ENCODE measurements around the gene SYT3.

SYT3 gene

GRCh38 chr19:50667759-50668231, 28.1 kb upstream of the SYT3 start:
- Histone ChIP-seq H3K4me1 (no peaks in the 10 kb centered on the region), H3K27me3 (ENCODE audit: low read depth) (peaks cover 42% of the 10 kb centered on the region), H3K4me3 (no peak overlapping the region), H3K9me3 (no peaks in the 10 kb centered on the region), H3K36me3 (replicated peaks) (no peaks in the 10 kb centered on the region)
- no peak for DNase-seq (ENCODE audit: low spot score in 2 of 2)
- in situ Hi-C loops (cut with MboI; ENCODE audit: low sequenced_read_pairs) = no loop called here

GRCh38 chr19:50667177-50667758, 27.6 kb upstream of the SYT3 start:
- peaks cover 39% of the 10 kb centered on the region for H3K27me3 ChIP-seq (ENCODE audit: low read depth)
- H3K9me3 ChIP-seq = no peaks in the 10 kb centered on the region
- in situ Hi-C loops (cut with MboI; ENCODE audit: low sequenced_read_pairs) = no loop called here
- no peaks in the 10 kb centered on the region for H3K36me3 ChIP-seq (replicated peaks)
- no peaks in the 10 kb centered on the region for H3K4me1 ChIP-seq
- DNase-seq (ENCODE audit: low spot score in 2 of 2) = no peak
- H3K4me3 ChIP-seq = no peak overlapping the region

- H3K4me3 ChIP-seq = no peak overlapping the region
- peaks cover 33% of the 10 kb centered on the region for H3K27me3 ChIP-seq (ENCODE audit: low read depth)
- H3K4me1 ChIP-seq = no peaks in the 10 kb centered on the region
- in situ Hi-C loops (cut with MboI; ENCODE audit: low sequenced_read_pairs) = no loop called here
- no peaks in the 10 kb centered on the region for H3K36me3 ChIP-seq (replicated peaks)
- no peak for DNase-seq (ENCODE audit: low spot score in 2 of 2)
- H3K9me3 ChIP-seq = no peaks in the 10 kb centered on the region
These were observed 26.9 kb upstream of the SYT3 start for GRCh38 chr19:50666346-50667176.

GRCh38 chr19:50664204-50664603, 24.5 kb upstream of the SYT3 start:
- no peaks in the 10 kb centered on the region for H3K36me3 ChIP-seq (replicated peaks)
- no peaks in the 10 kb centered on the region for H3K4me1 ChIP-seq
- in situ Hi-C loops (cut with MboI; ENCODE audit: low sequenced_read_pairs) = no loop called here
- peaks cover 20% of the 10 kb centered on the region for H3K27me3 ChIP-seq (ENCODE audit: low read depth)
- no peak for DNase-seq (ENCODE audit: low spot score in 2 of 2)
- no peaks in the 10 kb centered on the region for H3K9me3 ChIP-seq
- H3K4me3 ChIP-seq = no peak overlapping the region

GRCh38 chr19:50663482-50663790, 23.8 kb upstream of the SYT3 start:
- no peak overlapping the region for H3K4me3 ChIP-seq
- H3K27me3 ChIP-seq (ENCODE audit: low read depth) = peaks cover 17% of the 10 kb centered on the region
- peak in 1 of 2 experiments; percentile 24 for DNase-seq (ENCODE audit: low spot score in 2 of 2)
- in situ Hi-C loops (cut with MboI; ENCODE audit: low sequenced_read_pairs) = no loop called here
- H3K36me3 ChIP-seq (replicated peaks) = no peaks in the 10 kb centered on the region
- peaks cover 3% of the 10 kb centered on the region; the same call in 1 of the 2 replicates for H3K4me1 ChIP-seq
- no peaks in the 10 kb centered on the region for H3K9me3 ChIP-seq

- H3K4me3 ChIP-seq = no peak overlapping the region
- H3K4me1 ChIP-seq = peaks cover 4% of the 10 kb centered on the region; the same call in 1 of the 2 replicates
- DNase-seq (ENCODE audit: low spot score in 2 of 2) = no peak
- no peaks in the 10 kb centered on the region for H3K36me3 ChIP-seq (replicated peaks)
- in situ Hi-C loops (cut with MboI; ENCODE audit: low sequenced_read_pairs) = no loop called here
- H3K9me3 ChIP-seq = no peaks in the 10 kb centered on the region
- peaks cover 16% of the 10 kb centered on the region for H3K27me3 ChIP-seq (ENCODE audit: low read depth)
These were observed 23.2 kb upstream of the SYT3 start for GRCh38 chr19:50662651-50663481.

GRCh38 chr19:50661766-50662650, 22.3 kb upstream of the SYT3 start:
- in situ Hi-C loops (cut with MboI; ENCODE audit: low sequenced_read_pairs) = no loop called here
- no peak overlapping the region for H3K4me3 ChIP-seq
- H3K9me3 ChIP-seq = no peaks in the 10 kb centered on the region
- H3K36me3 ChIP-seq (replicated peaks) = no peaks in the 10 kb centered on the region
- peaks cover 7% of the 10 kb centered on the region for H3K27me3 ChIP-seq (ENCODE audit: low read depth)
- H3K4me1 ChIP-seq = peaks cover 4% of the 10 kb centered on the region; the same call in 1 of the 2 replicates
- no peak for DNase-seq (ENCODE audit: low spot score in 2 of 2)

DNA sequence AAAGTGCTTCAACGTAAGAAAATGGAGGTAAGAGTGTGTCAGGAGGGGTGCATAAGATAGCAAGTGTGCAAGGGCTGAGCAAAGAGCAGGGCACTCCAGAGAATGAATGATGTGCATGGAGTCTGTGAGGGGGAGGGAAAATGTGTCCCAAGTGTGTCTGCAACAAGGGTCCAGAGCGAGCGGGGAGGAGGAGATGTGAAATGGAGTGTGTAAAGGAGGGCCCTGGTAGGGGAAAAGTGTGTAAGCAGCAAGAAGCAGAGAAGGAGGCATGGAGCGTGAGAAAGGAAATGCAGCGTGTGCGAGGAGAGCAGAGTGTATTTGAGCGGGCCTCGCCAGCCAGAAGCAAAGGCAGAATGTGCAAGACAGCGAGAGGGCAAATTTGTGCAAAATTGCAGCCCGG, 21.3 kb upstream of the SYT3 start:
- in situ Hi-C loops (cut with MboI; ENCODE audit: low sequenced_read_pairs) = no loop called here
- DNase-seq (ENCODE audit: low spot score in 2 of 2) = no peak
- Histone ChIP-seq H3K27me3 (ENCODE audit: low read depth) (0 out of 2 replicates have a peak, but pooled peaks cover under 1% of the 10 kb centered on the region), H3K36me3 (replicated peaks) (no peaks in the 10 kb centered on the region), H3K9me3 (no peaks in the 10 kb centered on the region), H3K4me3 (no peak overlapping the region), H3K4me1 (peaks cover 4% of the 10 kb centered on the region; the same call in 1 of the 2 replicates)

DNA sequence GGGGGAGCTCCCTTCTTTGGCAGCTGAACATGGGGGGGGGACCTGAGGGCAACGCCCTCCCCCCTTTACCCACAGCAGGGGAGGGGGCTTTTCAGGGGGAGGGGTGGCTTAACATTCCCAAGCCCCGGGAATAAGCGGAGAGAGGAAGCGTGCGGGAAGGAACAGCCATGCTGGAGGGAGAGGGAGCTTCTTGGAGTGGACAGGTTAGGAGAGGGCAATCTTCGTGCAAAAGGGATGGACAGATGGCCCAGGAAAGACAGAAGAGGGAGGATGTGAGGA, 20.3 kb upstream of the SYT3 start:
- no peaks in the 10 kb centered on the region for H3K36me3 ChIP-seq (replicated peaks)
- in situ Hi-C loops (cut with MboI; ENCODE audit: low sequenced_read_pairs) = no loop called here
- H3K27me3 ChIP-seq (ENCODE audit: low read depth) = no peaks in the 10 kb centered on the region
- H3K4me3 ChIP-seq = no peak overlapping the region
- peaks cover 4% of the 10 kb centered on the region; the same call in 1 of the 2 replicates for H3K4me1 ChIP-seq
- no peak for DNase-seq (ENCODE audit: low spot score in 2 of 2)
- H3K9me3 ChIP-seq = no peaks in the 10 kb centered on the region

DNA sequence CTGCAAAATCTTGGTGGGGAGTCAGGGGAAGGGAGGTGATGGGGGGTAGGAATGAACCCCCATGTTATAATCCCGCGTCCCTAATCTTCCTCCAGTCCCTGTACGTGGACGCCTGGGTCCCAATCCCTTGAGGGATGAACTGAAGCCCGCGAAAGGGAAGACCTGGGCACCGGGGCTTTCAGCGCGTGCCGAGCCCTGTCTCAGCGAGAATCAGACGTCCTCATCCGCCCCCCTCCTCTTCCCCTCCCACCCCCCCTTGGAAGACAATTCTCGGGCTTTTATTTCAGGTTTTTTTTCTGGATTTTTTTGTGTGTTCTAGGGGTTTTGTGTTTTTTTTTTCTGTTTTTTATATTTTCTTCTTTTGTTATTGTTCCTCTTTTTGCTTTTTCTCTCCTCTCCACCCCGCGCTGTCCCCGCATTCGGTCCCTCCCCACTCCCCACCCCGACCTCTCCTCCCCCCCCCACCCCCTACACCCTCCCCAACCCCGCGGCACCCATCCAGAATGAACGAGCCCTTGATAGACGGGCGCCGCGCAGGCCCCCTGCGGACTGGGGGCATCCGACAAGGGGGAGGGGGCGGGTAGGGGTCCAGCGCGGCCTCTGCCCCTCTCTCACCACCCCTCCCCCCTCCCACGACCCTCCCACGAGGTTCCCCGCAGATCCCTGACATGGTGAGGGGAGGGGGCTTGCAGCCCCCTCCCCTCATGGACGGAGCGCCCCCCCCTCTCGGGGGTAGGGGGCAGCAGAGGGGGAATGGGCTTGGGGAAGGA, 19.8 kb upstream of the SYT3 start:
- H3K27me3 ChIP-seq (ENCODE audit: low read depth) = no peaks in the 10 kb centered on the region
- no peaks in the 10 kb centered on the region for H3K9me3 ChIP-seq
- H3K36me3 ChIP-seq (replicated peaks) = no peaks in the 10 kb centered on the region
- no peak overlapping the region for H3K4me3 ChIP-seq
- peaks cover 4% of the 10 kb centered on the region; the same call in 1 of the 2 replicates for H3K4me1 ChIP-seq
- in situ Hi-C loops (cut with MboI; ENCODE audit: low sequenced_read_pairs) = no loop called here
- no peak for DNase-seq (ENCODE audit: low spot score in 2 of 2)

DNA sequence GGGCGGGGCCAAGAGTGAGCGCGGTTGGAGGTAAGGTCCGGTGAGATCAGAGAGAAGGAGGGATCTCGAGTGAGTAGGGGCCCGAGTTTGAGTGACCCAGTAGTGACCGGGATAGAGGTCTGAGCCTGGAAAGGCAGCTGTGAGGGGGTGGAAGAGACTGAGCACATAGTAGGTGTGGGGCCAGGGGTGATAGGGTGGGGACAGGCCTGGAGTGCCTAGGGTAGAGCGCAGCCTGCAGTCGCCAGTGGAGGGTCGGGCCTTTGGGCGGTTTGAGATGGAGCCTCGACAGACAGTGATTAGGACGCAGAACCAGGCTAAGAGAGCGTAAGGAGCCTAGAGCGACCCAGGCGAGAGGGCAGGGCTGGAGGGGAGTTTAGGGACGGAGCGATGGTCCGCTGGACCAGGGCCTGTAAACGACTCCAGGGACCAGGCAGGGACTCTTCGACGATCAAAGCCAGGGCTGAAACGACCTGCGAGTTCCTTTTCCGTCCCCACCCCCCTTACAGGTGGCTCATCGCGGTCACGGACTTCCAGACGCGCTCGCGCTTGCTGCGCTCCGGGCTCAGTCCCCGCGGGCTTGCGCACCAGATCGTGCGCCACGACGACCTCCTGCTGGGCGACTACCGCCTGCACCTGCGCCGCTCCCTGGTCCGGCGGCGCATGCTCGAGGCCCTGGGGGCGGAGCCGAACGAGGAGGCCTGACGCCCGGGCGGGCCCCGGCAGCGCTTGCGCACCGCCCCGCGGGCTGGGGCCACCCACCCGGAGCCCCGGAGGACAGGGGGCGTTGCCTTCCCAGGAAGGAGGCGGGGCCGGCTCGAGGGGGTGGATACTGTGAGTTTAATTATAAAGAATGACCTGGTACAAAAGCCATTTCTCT, 19.0 kb upstream of the SYT3 start:
- Histone ChIP-seq H3K9me3 (no peaks in the 10 kb centered on the region), H3K27me3 (ENCODE audit: low read depth) (no peaks in the 10 kb centered on the region), H3K4me3 (peak overlapping the region; percentile 12; the same call in 1 of the 2 replicates), H3K4me1 (peaks cover 4% of the 10 kb centered on the region; the same call in 1 of the 2 replicates), H3K36me3 (replicated peaks) (no peaks in the 10 kb centered on the region)
- DNase-seq (ENCODE audit: low spot score in 2 of 2) = peak in 1 of 2 experiments; percentile 75
- in situ Hi-C loops (cut with MboI; ENCODE audit: low sequenced_read_pairs) = no loop called here
